DND-41 (cell line): ENCODE results near the gene SHTN1.

Experiments
- ATAC-seq: fragments of 200-7000 bp; cut with Tn5 transposase; 3 replicates; pipeline ENCODE4 v1.9.1; 2021; ENCODE audit warnings: low read depth; ENCODE audit not compliant: insufficient read depth
- DNase-seq: peaks from one replicate; pipeline ENCODE4 v3.0.0-alpha.2; 2020
- H2AFZ ChIP-seq: 2 replicates; pipeline ENCODE4 v1.6.0; 2012; ENCODE audit warnings: low read depth, low read length
- H3K27ac ChIP-seq: 2 replicates; pipeline ENCODE4 v1.5.1; 2012; ENCODE audit warnings: low read length, inconsistent platforms
- H3K27me3 ChIP-seq: fragments of 200-600 bp; sonication (generic); 2 replicates; pipeline ENCODE4 v1.6.0; 2012; ENCODE audit warnings: low read length, mild to moderate bottlenecking, inconsistent platforms; ENCODE audit not compliant: insufficient read depth, poor library complexity
- H3K36me3 ChIP-seq: 2 replicates; pipeline ENCODE4 v1.5.1; 2012; ENCODE audit warnings: low read length, inconsistent platforms; ENCODE audit not compliant: insufficient read depth
- H3K4me1 ChIP-seq: 2 replicates; pipeline ENCODE4 v1.5.1; 2012; ENCODE audit warnings: mild to moderate bottlenecking, low read length; ENCODE audit not compliant: insufficient read depth
- H3K4me2 ChIP-seq: 2 replicates; pipeline ENCODE4 v1.6.0; 2012; ENCODE audit warnings: mild to moderate bottlenecking, moderate library complexity, low read length, inconsistent platforms; ENCODE audit not compliant: insufficient read depth
- H3K4me3 ChIP-seq, 2 experiments: fragments of 200-600 bp in 1 of 2; shearing (Covaris generic) in 1 of 2; 2 replicates each; pipeline ENCODE4 v1.5.1; 2012 to 2016; ENCODE audit warnings: inconsistent platforms in 2 of 2, low read length in 2 of 2, mild to moderate bottlenecking in 2 of 2, low read depth in 1 of 2, moderate library complexity in 1 of 2
- H3K79me2 ChIP-seq: 2 replicates; pipeline ENCODE4 v1.6.0; 2012; ENCODE audit warnings: low read length, inconsistent platforms; ENCODE audit not compliant: insufficient read depth
- H3K9ac ChIP-seq: 2 replicates; pipeline ENCODE4 v1.6.0; 2012; ENCODE audit warnings: low read depth, mild to moderate bottlenecking, inconsistent platforms, low read length, moderate library complexity
- H3K9me3 ChIP-seq: 2 replicates; pipeline ENCODE4 v1.5.1; 2012; ENCODE audit warnings: low read length, moderate library complexity, mild to moderate bottlenecking, inconsistent platforms; ENCODE audit not compliant: insufficient read depth, severe bottlenecking
- H4K20me1 ChIP-seq: 2 replicates; pipeline ENCODE4 v1.6.0; 2012; ENCODE audit warnings: low read length; ENCODE audit not compliant: insufficient read depth
- CTCF ChIP-seq: IDR thresholded peaks from 2 replicates; pipeline ENCODE4 v1.5.1; 2012; ENCODE audit warnings: borderline replicate concordance, low read length, moderate library complexity, mild to moderate bottlenecking; ENCODE audit not compliant: poor library complexity, severe bottlenecking; ENCODE audit errors: extremely low read depth
- EZH2 ChIP-seq: IDR thresholded peaks from 3 replicates; pipeline ENCODE4 v1.6.1; 2012; ENCODE audit warnings: borderline replicate concordance, low read depth, mild to moderate bottlenecking, moderate library complexity, low read length, inconsistent platforms; ENCODE audit not compliant: severe bottlenecking

Gene SHTN1

DNA sequence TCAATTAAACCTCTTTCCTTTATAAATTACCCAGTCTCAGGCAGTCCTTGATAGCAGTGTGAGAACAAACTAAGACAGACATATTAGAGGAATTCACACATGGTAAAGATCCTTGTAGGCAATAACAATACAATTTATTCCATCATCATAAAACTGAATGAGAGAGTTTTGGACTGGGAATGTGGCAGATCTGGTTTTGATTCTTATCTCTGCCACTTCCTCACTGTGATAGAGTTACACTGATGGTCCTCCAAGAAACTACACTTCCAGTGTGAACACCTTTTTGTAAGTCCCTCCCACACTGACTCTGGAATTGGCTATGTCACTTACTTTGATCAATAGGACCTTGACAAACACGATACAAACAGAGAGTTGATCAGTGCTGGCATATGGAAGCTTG lies 152.7 kb downstream of the SHTN1 start:
- no peak overlapping the region for H3K4me3 ChIP-seq
- H3K9me3 ChIP-seq = peaks cover under 1% of the 10 kb centered on the region
- ATAC-seq (no peak), DNase-seq (no peak)
- TF ChIP-seq EZH2 = no peak
- no peak for TF ChIP-seq CTCF
- no peak overlapping the region for H3K27ac ChIP-seq
- no peaks in the 10 kb centered on the region for H3K36me3 ChIP-seq
- no peaks in the 10 kb centered on the region for H3K27me3 ChIP-seq
- no peaks in the 10 kb centered on the region for H4K20me1 ChIP-seq
- H3K4me2 ChIP-seq = no peak overlapping the region
- no peak overlapping the region for H3K9ac ChIP-seq
- H3K79me2 ChIP-seq = no peaks in the 10 kb centered on the region
- no peaks in the 10 kb centered on the region for H3K4me1 ChIP-seq
- no peak overlapping the region for H2AFZ ChIP-seq

DNA sequence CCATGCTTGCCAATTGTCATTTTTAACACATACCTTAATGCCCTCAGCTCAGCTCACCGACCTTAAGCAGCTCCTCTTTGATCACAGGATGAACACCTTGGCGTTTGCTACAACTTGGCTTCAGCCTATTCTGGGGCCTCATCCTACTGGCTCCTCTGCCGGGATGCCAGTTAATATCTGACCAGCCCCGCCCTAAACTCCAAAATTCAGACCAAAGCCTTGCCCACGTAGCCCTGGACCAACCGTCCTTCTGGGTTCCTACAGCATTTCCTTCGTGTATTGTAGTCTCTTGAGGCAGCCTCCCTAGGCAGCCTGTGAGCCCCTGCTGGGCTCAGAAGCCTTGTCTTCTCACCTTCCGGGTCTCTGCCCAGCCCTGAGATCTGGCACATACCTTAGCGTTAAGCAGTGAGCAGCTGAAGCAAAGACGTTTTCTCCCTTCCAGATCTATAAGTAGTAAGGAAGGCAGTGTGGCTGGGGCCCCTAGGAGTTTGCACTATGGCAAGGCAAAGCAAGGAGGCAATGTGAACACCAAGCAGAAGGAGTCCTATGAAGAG lies 154.9 kb downstream of the SHTN1 start:
- no peaks in the 10 kb centered on the region for H3K36me3 ChIP-seq
- no peak overlapping the region for H3K27ac ChIP-seq
- H3K9ac ChIP-seq = no peak overlapping the region
- no peak overlapping the region for H3K4me3 ChIP-seq
- H3K4me1 ChIP-seq = no peaks in the 10 kb centered on the region
- no peak for ATAC-seq
- H3K4me2 ChIP-seq = no peak overlapping the region
- no peaks in the 10 kb centered on the region for H3K79me2 ChIP-seq
- DNase-seq = no peak
- H3K9me3 ChIP-seq = no peaks in the 10 kb centered on the region
- no peak overlapping the region for H2AFZ ChIP-seq
- TF ChIP-seq CTCF = no peak
- no peak for TF ChIP-seq EZH2
- no peaks in the 10 kb centered on the region for H3K27me3 ChIP-seq
- H4K20me1 ChIP-seq = no peaks in the 10 kb centered on the region

GRCh38 chr10:116849248-116850057 lies 155.5 kb downstream of the SHTN1 start, which contains the start of gene ENO4:
TSS of gene ENO4 (plus strand) at chr10:116849499. CDS start at chr10:116849567, 68 bp downstream.
- no peak for TF ChIP-seq CTCF
- no peak for TF ChIP-seq EZH2
- H3K4me3 ChIP-seq = no peak within 1 kb of the TSS
- H3K4me2 ChIP-seq = no peak within 1 kb of the TSS

More at GRCh38 chr10:116849248-116850057, 155.5 kb downstream of the SHTN1 start, which contains the start of gene ENO4:
- no peaks in the 10 kb centered on the region for H3K9me3 ChIP-seq
- H3K27me3 ChIP-seq = no peaks in the 10 kb centered on the region
- no peak within 1 kb of the TSS for H3K27ac ChIP-seq
- DNase-seq (no peak), ATAC-seq (no peak)
- no peaks in the 10 kb centered on the region for H3K4me1 ChIP-seq
- H3K79me2 ChIP-seq = no peaks in the 10 kb centered on the region
- H3K36me3 ChIP-seq = no peaks in the 10 kb centered on the region
- no peak within 1 kb of the TSS for H3K9ac ChIP-seq
- no peaks in the 10 kb centered on the region for H4K20me1 ChIP-seq
- H2AFZ ChIP-seq = no peak within 1 kb of the TSS
